GM12878 (cell line): ENCODE results near the gene CDH4. TPM values are rescaled to one million over a fixed set of nuclear protein-coding genes. Genes with fewer than 3 reads are reported as not detected.

Experiments
- ATAC-seq: fragments of 200-7000 bp; cut with Tn5 transposase; 3 replicates; pipeline ENCODE4 v1.9.1; 2020; ENCODE audit warnings: mild to moderate bottlenecking, moderate library complexity
- BruUV-seq: library from RNA; stranded (reverse); fragments of 400-500 nt; replicated peaks from 2 replicates; lab custom pipeline; 2021; lab: Mats Ljungman, UMichigan
- CTCF ChIA-PET: fragments of 300-600 bp; sonication (Branson Sonifier 250); formaldehyde crosslinking; extraction: SDS; loops from one replicate; lab custom pipeline; 2021; ENCODE audit warnings: inconsistent platforms; lab: Yijun Ruan, JAX
- POLR2A ChIA-PET: fragments of 350-600 bp; formaldehyde crosslinking; extraction: SDS; loops from one replicate; lab custom pipeline; 2021; ENCODE audit warnings: inconsistent platforms; lab: Charles Lee
- RAD21 ChIA-PET: fragments of 300-600 bp; sonication (Branson Sonifier 250); formaldehyde crosslinking; loops from one replicate; lab custom pipeline; 2023; ENCODE audit warnings: antibody characterized with exemption; ENCODE audit not compliant: unreplicated experiment; lab: Charles Lee
- SMC1A ChIA-PET: fragments of 300-600 bp; sonication (Branson Sonifier 250); formaldehyde crosslinking; loops from one replicate; lab custom pipeline; 2023; ENCODE audit not compliant: unreplicated experiment, uncharacterized antibody; lab: Charles Lee
- DNase-seq: peaks from one replicate; pipeline ENCODE4 v3.0.0-alpha.2; 2011; ENCODE audit warnings: low read depth, low spot score
- FAIRE-seq: peaks from 3 replicates; lab custom pipeline; 2011; peaks lifted over from hg19 to GRCh38; lab: Jason Lieb, UNC
- H2AFZ ChIP-seq: 2 replicates; pipeline ENCODE4 v1.6.0; 2011; ENCODE audit warnings: low read depth, low read length, control low read depth; ENCODE audit not compliant: control insufficient read depth
- H3K27ac ChIP-seq: 2 replicates; pipeline ENCODE4 v1.5.1; 2011; ENCODE audit warnings: control low read depth; ENCODE audit not compliant: control insufficient read depth, insufficient read depth
- H3K27me3 ChIP-seq, 2 experiments: replicated peaks in 1 of 2; 2 replicates each; pipeline versions ENCODE4 v1.6.0 to v1.6.1; 2011; ENCODE audit warnings: low read length in 1 of 2; ENCODE audit not compliant: control insufficient read depth in 2 of 2, insufficient read depth in 2 of 2
- H3K36me3 ChIP-seq, 2 experiments: 2 replicates each; pipeline ENCODE4 v1.5.1; 2011; ENCODE audit warnings: low read length in 1 of 2; ENCODE audit not compliant: control insufficient read depth in 2 of 2, insufficient read depth in 2 of 2
- H3K4me1 ChIP-seq: 2 replicates; pipeline ENCODE4 v1.6.1; 2011; ENCODE audit warnings: mild to moderate bottlenecking, low read length, moderate library complexity, mixed read lengths; ENCODE audit not compliant: control insufficient read depth, insufficient read depth
- H3K4me2 ChIP-seq: 2 replicates; pipeline ENCODE4 v1.6.0; 2011; ENCODE audit warnings: control low read depth; ENCODE audit not compliant: control insufficient read depth, insufficient read depth
- H3K4me3 ChIP-seq: fragments of 200-600 bp; sonication (generic); 2 replicates; pipeline ENCODE4 v1.5.1; 2016
- H3K79me2 ChIP-seq: 2 replicates; pipeline ENCODE4 v1.6.0; 2011; ENCODE audit warnings: low read length; ENCODE audit not compliant: control insufficient read depth, insufficient read depth
- H3K9ac ChIP-seq: 2 replicates; pipeline ENCODE4 v1.8.0; 2011; ENCODE audit warnings: low read length, control low read depth, mixed read lengths; ENCODE audit not compliant: control insufficient read depth, insufficient read depth
- H3K9me3 ChIP-seq: replicated peaks from 3 replicates; pipeline ENCODE4 v1.5.1; 2011; ENCODE audit warnings: mild to moderate bottlenecking, low read length; ENCODE audit not compliant: control insufficient read depth, insufficient read depth
- H4K20me1 ChIP-seq: 2 replicates; pipeline ENCODE4 v1.6.0; 2011; ENCODE audit not compliant: control insufficient read depth, insufficient read depth
- ATF2 ChIP-seq: IDR thresholded peaks from 2 replicates; pipeline ENCODE4 v1.6.1; 2012; ENCODE audit warnings: low read length, inconsistent platforms
- CEBPB ChIP-seq, 2 experiments: fragments of 150-350 bp in 1 of 2; IDR thresholded peaks; 2 replicates each; pipeline ENCODE4 v1.6.1; 2012 to 2014; ENCODE audit warnings: low read depth in 2 of 2, low read length in 2 of 2, borderline replicate concordance in 1 of 2, inconsistent platforms in 1 of 2
- E4F1 ChIP-seq: fragments of 450-650 bp; IDR thresholded peaks from 2 replicates; pipeline ENCODE4 v1.6.1; 2018; ENCODE audit warnings: borderline replicate concordance, mild to moderate bottlenecking; ENCODE audit not compliant: partially characterized antibody
- POLR2A ChIP-seq: IDR thresholded peaks from 2 replicates; pipeline ENCODE4 v1.6.1; 2011; ENCODE audit warnings: low read depth, mild to moderate bottlenecking, low read length
- SMAD5 ChIP-seq: IDR thresholded peaks from 2 replicates; pipeline ENCODE4 v1.6.1; 2016; ENCODE audit warnings: antibody characterized with exemption, low read depth
- SMC3 ChIP-seq: IDR thresholded peaks from 2 replicates; pipeline ENCODE4 v1.6.1; 2011; ENCODE audit warnings: low read length, improper control_type of control experiment, borderline replicate concordance
- WGBS: methylation state at CpG from one replicate; pipeline ENCODE4 v1.1.6; 2016; ENCODE audit warnings: low lambda C conversion rate; ENCODE audit not compliant: insufficient replicate concordance, insufficient coverage; ENCODE audit errors: missing lambda C conversion rate; 5-methylcytosine and 5-hydroxymethylcytosine counted together
- in situ Hi-C: fragments of 300-500 bp; cut with MboI; formaldehyde crosslinking; loops from 9 replicates; pipeline ENCODE4 v1.14.3; 2018; ENCODE audit warnings: mixed read lengths
- intact Hi-C: fragments of 100-400 bp; cut with micrococcal nuclease; formaldehyde crosslinking; loops from one replicate; pipeline ENCODE4 v1.14.2; 2022; ENCODE audit not compliant: unreplicated experiment
- polyA plus RNA-seq, 11 experiments: library from polyadenylated mRNA; depleted of rRNA in 4 of 11; unstranded in 6 of 11; stranded (reverse) in 5 of 11; fragments of >200 nt; fragmentation: Nextera tagmentation in 4 of 11; fragmentation: Illumina TruSeq in 1 of 11; extraction: Ambion mirVana in 4 of 11; extraction: Trizol in 1 of 11; gene quantifications; 1 replicate in 1 of 11; 2 replicates in 10 of 11; pipeline versions ENCODE4 v1.2.1 to v1.2.3, GENCODE V29; 2011 to 2016; ENCODE audit warnings: inconsistent platforms in 2 of 11, missing spikeins in 2 of 11, low read depth in 1 of 11
- total RNA-seq, 4 experiments: library from RNA; depleted of rRNA in 3 of 4; stranded (reverse); fragments of >200 nt in 3 of 4; fragmentation: Illumina TruSeq in 1 of 4; extraction: Trizol in 1 of 4; gene quantifications; 2 replicates each; pipeline versions ENCODE4 v1.2.1 to v1.2.3, GENCODE V29; 2013 to 2021
- TF ChIP-seq, protein P1 (sequence below): IDR thresholded peaks from 2 replicates; pipeline ENCODE4 v1.6.1; 2012; ENCODE audit warnings: low read depth, low read length, improper control_type of control experiment
- TF ChIP-seq, protein P2 (sequence below): fragments of 450-650 bp; IDR thresholded peaks from 2 replicates; pipeline ENCODE4 v1.6.1; 2017; ENCODE audit warnings: antibody characterized with exemption, mild to moderate bottlenecking, moderate library complexity
- TF ChIP-seq, protein P3 (sequence below): fragments of 450-650 bp; IDR thresholded peaks from 2 replicates; pipeline ENCODE4 v1.6.1; 2018; ENCODE audit warnings: mild to moderate bottlenecking, low read depth, moderate library complexity; ENCODE audit not compliant: partially characterized antibody

CDH4 gene
- total and polyA plus RNA-seq, 10 of the 15 experiments (the other 5 are each of a cell fraction or from before 2014, with no cell fraction given), result not detected

DNA sequence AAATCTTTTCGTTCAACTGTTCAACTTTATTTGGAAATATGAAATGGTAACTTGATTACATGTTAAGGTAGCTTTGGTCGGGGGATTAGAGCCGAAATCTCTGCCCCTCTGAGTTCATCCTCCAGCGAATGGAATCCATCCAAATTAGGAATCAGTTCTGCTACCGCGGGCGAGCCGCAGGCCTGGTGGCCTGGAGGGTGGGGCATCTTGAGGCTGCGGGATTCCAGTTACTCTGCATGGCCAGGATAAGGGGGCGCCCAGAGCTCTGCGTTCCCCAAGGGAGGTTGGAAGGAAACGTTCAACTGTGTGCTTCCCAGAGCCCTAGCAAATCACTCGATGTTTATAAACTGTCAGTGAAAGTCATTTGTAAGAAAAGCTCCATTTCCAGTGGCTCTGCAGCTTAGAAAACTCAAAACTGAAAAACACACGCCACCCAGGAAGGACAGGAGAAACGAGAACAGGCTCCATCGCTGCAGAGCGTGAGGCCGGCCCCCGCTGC, 551.4 kb downstream of the CDH4 start (continued):
- TF ChIP-seq, protein P1, sequence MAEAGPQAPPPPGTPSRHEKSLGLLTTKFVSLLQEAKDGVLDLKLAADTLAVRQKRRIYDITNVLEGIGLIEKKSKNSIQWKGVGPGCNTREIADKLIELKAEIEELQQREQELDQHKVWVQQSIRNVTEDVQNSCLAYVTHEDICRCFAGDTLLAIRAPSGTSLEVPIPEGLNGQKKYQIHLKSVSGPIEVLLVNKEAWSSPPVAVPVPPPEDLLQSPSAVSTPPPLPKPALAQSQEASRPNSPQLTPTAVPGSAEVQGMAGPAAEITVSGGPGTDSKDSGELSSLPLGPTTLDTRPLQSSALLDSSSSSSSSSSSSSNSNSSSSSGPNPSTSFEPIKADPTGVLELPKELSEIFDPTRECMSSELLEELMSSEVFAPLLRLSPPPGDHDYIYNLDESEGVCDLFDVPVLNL, result no peak
- no peak for TF ChIP-seq SMC3
- TF ChIP-seq, all 136 proteins: peak for 0

GRCh38 chr20:61803915-61804751, 552.1 kb downstream of the CDH4 start:
- no peak overlapping the region for H3K4me3 ChIP-seq
- no peaks in the 10 kb centered on the region for H4K20me1 ChIP-seq
- no peaks in the 10 kb centered on the region for H3K4me1 ChIP-seq
- 30% methylated on average over 25 of the region's 27 CpGs for WGBS
- SMC1A ChIA-PET, result no interaction called here
- DNase-seq (no peak), ATAC-seq (peak; percentile 85), FAIRE-seq (no peak)
- H3K9me3 ChIP-seq, result no peaks in the 10 kb centered on the region
- CTCF ChIA-PET, result no interaction called here
- H3K4me2 ChIP-seq, result no peak overlapping the region
- H3K36me3 ChIP-seq, result no peaks in the 10 kb centered on the region
- no peak overlapping the region for H3K9ac ChIP-seq
- in situ Hi-C loops, result no loop called here
- H2AFZ ChIP-seq, result no peak overlapping the region
- H3K27me3 ChIP-seq, result no peaks in the 10 kb centered on the region; a peak in 2 of 4 replicates
- no peaks in the 10 kb centered on the region for H3K79me2 ChIP-seq
- intact Hi-C loops, result no loop called here
- POLR2A ChIA-PET, result no interaction called here
- BruUV-seq, result no TSS peak
- RAD21 ChIA-PET, result interaction anchor here (0.6 kb wide), 1 partner anchor 1207 kb away, joined by 3 read pairs; no protein-coding TSS in a partner anchor
- no peak overlapping the region for H3K27ac ChIP-seq
- TF ChIP-seq, protein P2, sequence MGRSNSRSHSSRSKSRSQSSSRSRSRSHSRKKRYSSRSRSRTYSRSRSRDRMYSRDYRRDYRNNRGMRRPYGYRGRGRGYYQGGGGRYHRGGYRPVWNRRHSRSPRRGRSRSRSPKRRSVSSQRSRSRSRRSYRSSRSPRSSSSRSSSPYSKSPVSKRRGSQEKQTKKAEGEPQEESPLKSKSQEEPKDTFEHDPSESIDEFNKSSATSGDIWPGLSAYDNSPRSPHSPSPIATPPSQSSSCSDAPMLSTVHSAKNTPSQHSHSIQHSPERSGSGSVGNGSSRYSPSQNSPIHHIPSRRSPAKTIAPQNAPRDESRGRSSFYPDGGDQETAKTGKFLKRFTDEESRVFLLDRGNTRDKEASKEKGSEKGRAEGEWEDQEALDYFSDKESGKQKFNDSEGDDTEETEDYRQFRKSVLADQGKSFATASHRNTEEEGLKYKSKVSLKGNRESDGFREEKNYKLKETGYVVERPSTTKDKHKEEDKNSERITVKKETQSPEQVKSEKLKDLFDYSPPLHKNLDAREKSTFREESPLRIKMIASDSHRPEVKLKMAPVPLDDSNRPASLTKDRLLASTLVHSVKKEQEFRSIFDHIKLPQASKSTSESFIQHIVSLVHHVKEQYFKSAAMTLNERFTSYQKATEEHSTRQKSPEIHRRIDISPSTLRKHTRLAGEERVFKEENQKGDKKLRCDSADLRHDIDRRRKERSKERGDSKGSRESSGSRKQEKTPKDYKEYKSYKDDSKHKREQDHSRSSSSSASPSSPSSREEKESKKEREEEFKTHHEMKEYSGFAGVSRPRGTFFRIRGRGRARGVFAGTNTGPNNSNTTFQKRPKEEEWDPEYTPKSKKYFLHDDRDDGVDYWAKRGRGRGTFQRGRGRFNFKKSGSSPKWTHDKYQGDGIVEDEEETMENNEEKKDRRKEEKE, result no peak
- TF ChIP-seq, protein P3, sequence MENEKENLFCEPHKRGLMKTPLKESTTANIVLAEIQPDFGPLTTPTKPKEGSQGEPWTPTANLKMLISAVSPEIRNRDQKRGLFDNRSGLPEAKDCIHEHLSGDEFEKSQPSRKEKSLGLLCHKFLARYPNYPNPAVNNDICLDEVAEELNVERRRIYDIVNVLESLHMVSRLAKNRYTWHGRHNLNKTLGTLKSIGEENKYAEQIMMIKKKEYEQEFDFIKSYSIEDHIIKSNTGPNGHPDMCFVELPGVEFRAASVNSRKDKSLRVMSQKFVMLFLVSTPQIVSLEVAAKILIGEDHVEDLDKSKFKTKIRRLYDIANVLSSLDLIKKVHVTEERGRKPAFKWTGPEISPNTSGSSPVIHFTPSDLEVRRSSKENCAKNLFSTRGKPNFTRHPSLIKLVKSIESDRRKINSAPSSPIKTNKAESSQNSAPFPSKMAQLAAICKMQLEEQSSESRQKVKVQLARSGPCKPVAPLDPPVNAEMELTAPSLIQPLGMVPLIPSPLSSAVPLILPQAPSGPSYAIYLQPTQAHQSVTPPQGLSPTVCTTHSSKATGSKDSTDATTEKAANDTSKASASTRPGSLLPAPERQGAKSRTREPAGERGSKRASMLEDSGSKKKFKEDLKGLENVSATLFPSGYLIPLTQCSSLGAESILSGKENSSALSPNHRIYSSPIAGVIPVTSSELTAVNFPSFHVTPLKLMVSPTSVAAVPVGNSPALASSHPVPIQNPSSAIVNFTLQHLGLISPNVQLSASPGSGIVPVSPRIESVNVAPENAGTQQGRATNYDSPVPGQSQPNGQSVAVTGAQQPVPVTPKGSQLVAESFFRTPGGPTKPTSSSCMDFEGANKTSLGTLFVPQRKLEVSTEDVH, result no peak
- no peak for TF ChIP-seq SMAD5
- TF ChIP-seq E4F1, result no peak
- TF ChIP-seq CEBPB (IDR thresholded peaks at IDR 0.05; ENCODE audit: borderline replicate concordance in 1 of 2, low read depth in 2 of 2, low read length in 2 of 2), result no peak
- TF ChIP-seq POLR2A, result no peak
- TF ChIP-seq ATF2, result no peak
